Glutamatergic neuron (in vitro differentiated cells): ENCODE results near the gene HOXB2. TPM values are rescaled to one million over a fixed set of nuclear protein-coding genes. Genes with fewer than 3 reads are reported as not detected.

Experiments used
- DNase-seq: peaks from one replicate; pipeline ENCODE4 v3.0.0; 2022
- H3K27ac Mint-ChIP-seq: one replicate; pipeline ENCODE4 v1.8.0; 2020; ENCODE audit warnings: mild to moderate bottlenecking, mixed read lengths, inconsistent platforms; ENCODE audit not compliant: unreplicated experiment
- H3K27me3 Mint-ChIP-seq: one replicate; pipeline ENCODE4 v1.8.0; 2020; ENCODE audit warnings: mild to moderate bottlenecking, moderate library complexity, mixed read lengths, inconsistent platforms; ENCODE audit not compliant: unreplicated experiment
- H3K36me3 Mint-ChIP-seq: one replicate; pipeline ENCODE4 v1.8.0; 2020; ENCODE audit warnings: mild to moderate bottlenecking, mixed read lengths, inconsistent platforms; ENCODE audit not compliant: unreplicated experiment
- H3K4me1 Mint-ChIP-seq: one replicate; pipeline ENCODE4 v1.8.0; 2020; ENCODE audit warnings: mild to moderate bottlenecking, low read depth, mixed read lengths, inconsistent platforms; ENCODE audit not compliant: unreplicated experiment
- H3K4me3 Mint-ChIP-seq: one replicate; pipeline ENCODE4 v1.8.0; 2020; ENCODE audit warnings: mild to moderate bottlenecking, mixed read lengths, inconsistent platforms; ENCODE audit not compliant: unreplicated experiment
- H3K9me3 Mint-ChIP-seq: one replicate; pipeline ENCODE4 v1.8.0; 2020; ENCODE audit warnings: mild to moderate bottlenecking, moderate library complexity, mixed read lengths, inconsistent platforms; ENCODE audit not compliant: unreplicated experiment
- total RNA-seq: library from RNA; stranded (reverse); fragmentation: NEBNext Ultra II Directional; extraction: Animal tissue kit (Norgen Biotek cat#: 25700); gene quantifications from one replicate; pipeline ENCODE4 v1.2.1, GENCODE V29; 2021; ENCODE audit not compliant: unreplicated experiment
- TF ChIP-seq, protein P1 (sequence below): fragments of 200-600 bp; sonication (generic); IDR thresholded peaks from one replicate; pipeline ENCODE4 v1.5.0; 2021; ENCODE audit not compliant: partially characterized antibody, unreplicated experiment

Gene HOXB2
- total RNA-seq, 1 donor from 2014 or later: 12.7 TPM

DNA sequence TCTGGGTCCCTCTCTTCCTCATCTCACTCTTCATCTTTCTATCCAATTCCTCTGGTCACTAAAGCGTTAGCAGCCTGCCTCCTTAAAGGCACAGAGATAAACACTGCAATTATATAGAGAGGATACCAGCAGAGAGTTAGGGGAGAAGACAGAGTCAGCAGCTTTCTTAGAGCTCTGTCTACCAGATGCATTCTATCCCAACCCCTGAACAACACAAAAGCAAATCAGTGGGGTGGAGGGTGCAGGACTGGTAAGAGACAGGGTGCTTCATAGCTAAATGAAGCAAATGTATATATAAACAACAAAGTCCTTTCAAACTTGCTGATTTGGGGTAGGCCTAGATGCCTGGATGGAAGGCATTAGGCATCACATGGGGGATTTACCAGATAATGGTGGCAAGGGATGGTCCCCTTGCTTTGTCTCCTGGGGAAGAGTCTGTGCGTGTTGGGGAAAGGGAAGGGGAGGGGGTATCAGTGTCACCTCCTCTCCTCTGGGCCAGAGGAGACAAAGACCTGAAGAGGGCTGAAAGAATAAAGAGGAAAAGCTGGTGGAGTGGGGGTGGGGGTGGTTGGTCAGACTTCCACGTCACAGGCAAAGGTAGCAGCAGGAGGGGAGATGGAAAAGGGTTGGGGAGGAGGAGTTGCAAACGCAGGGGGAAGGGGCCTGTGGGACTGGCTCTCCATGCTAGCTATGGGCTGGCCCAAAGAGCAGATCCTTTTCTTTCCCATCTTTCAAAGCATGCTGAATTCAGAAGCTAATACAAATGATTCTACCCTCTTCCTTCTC is 21.2 kb upstream of the HOXB2 start:
- H3K36me3 Mint-ChIP-seq: no peaks in the 10 kb centered on the region
- H3K4me1 Mint-ChIP-seq: peaks cover 3% of the 10 kb centered on the region
- H3K9me3 Mint-ChIP-seq: peaks cover 7% of the 10 kb centered on the region
- H3K27me3 Mint-ChIP-seq: peaks cover 33% of the 10 kb centered on the region
- TF ChIP-seq, protein P1, sequence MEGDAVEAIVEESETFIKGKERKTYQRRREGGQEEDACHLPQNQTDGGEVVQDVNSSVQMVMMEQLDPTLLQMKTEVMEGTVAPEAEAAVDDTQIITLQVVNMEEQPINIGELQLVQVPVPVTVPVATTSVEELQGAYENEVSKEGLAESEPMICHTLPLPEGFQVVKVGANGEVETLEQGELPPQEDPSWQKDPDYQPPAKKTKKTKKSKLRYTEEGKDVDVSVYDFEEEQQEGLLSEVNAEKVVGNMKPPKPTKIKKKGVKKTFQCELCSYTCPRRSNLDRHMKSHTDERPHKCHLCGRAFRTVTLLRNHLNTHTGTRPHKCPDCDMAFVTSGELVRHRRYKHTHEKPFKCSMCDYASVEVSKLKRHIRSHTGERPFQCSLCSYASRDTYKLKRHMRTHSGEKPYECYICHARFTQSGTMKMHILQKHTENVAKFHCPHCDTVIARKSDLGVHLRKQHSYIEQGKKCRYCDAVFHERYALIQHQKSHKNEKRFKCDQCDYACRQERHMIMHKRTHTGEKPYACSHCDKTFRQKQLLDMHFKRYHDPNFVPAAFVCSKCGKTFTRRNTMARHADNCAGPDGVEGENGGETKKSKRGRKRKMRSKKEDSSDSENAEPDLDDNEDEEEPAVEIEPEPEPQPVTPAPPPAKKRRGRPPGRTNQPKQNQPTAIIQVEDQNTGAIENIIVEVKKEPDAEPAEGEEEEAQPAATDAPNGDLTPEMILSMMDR: no peak
- no peak overlapping the region for H3K27ac Mint-ChIP-seq
- no peak for DNase-seq
- no peak overlapping the region for H3K4me3 Mint-ChIP-seq

DNA sequence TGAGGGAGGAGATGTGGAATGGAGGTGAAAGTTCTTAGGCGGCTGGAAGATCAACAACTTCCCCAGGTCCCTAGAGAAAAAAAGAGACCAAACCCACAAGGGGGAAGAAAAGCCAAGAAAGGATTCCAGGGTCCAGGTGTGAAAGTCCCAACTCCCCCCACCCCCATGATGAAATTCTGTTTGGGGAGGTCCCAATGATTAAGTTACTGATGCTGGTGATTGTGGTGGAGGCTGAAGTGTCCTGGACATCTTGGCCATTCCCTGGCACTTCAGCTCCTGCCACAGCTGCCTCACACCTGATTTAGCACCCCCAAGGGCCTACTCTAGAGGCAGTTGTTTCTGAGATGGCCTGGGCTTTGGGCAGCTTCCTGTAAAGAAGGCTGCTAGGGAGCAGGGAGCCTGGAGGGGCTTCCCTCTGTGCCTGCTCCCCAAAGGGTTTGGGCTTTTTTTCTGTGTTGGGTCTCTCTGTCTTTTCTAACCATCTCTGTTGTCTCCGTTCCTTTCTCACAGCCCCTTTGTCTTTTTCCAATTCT is 20.2 kb upstream of the HOXB2 start:
- DNase-seq: no peak
- peaks cover 36% of the 10 kb centered on the region for H3K27me3 Mint-ChIP-seq
- no peak overlapping the region for H3K4me3 Mint-ChIP-seq
- TF ChIP-seq, protein P1: no peak
- H3K36me3 Mint-ChIP-seq: no peaks in the 10 kb centered on the region
- H3K4me1 Mint-ChIP-seq: peaks cover 3% of the 10 kb centered on the region
- H3K9me3 Mint-ChIP-seq: peaks cover 7% of the 10 kb centered on the region
- H3K27ac Mint-ChIP-seq: no peak overlapping the region

GRCh38 chr17:48564188-48565021 is 19.5 kb upstream of the HOXB2 start:
- H3K9me3 Mint-ChIP-seq: peaks cover 8% of the 10 kb centered on the region
- H3K27ac Mint-ChIP-seq: no peak overlapping the region
- no peak overlapping the region for H3K4me3 Mint-ChIP-seq

DNA sequence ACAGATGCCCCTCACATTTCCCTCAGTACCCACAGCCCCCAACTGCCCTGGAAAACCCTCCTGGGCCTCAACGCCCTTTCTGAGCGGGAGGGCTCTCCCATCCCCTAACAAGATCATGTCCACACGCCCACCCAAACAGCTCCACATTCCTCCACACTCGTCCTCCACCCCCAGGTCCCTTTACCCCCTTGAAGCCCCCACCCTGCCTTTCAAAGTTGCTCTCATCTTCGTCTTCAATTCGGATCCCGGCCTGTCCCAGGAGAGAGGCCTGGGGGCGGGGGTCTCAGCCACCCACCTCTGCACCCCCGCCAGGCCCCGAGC is 18.9 kb upstream of the HOXB2 start:
- peaks cover 3% of the 10 kb centered on the region for H3K4me1 Mint-ChIP-seq
- peaks cover 37% of the 10 kb centered on the region for H3K27me3 Mint-ChIP-seq

More at GRCh38 chr17:48564188-48565021, 19.5 kb upstream of the HOXB2 start:
- peaks cover 37% of the 10 kb centered on the region for H3K27me3 Mint-ChIP-seq
- no peaks in the 10 kb centered on the region for H3K36me3 Mint-ChIP-seq
- no peak for DNase-seq
- TF ChIP-seq, protein P1: no peak
- H3K4me1 Mint-ChIP-seq: peaks cover 3% of the 10 kb centered on the region

More for the DNA sequence above, 18.9 kb upstream of the HOXB2 start:
- Mint-ChIP-seq H3K36me3 (no peaks in the 10 kb centered on the region), H3K27ac (no peak overlapping the region), H3K4me3 (peak overlapping the region; percentile 26), H3K9me3 (peaks cover 8% of the 10 kb centered on the region)
- no peak for DNase-seq
- TF ChIP-seq, protein P1: no peak
